Stimulated activated naive CD8-positive, alpha-beta T cell treated with anti-CD3 and anti-CD28 coated beads, Interleukin-15, amount 100 ng/mL, for 72 hours (primary cell): ENCODE data around the gene ANKFN1.
A peak's percentile ranks its signal among the peaks of the same experiment; 100 is the strongest.

ENCODE experiments used
- ATAC-seq: fragments of 150-1000 bp; cut with Tn5 transposase; 2 replicates; pipeline ENCODE4 v1.10.0; 2021; ENCODE audit warnings: mild to moderate bottlenecking, moderate library complexity
- DNase-seq, 2 donors: peaks; one replicate each; pipeline ENCODE4 v3.0.0; 2021 to 2022
- H3K27ac Mint-ChIP-seq, 2 donors: one replicate each; pipeline ENCODE4 v1.8.0; 2022; ENCODE audit warnings: mild to moderate bottlenecking in 2 of 2, mixed read lengths in 2 of 2, moderate library complexity in 2 of 2
- H3K27me3 Mint-ChIP-seq: one replicate; pipeline ENCODE4 v1.8.0; 2022; ENCODE audit warnings: mixed read lengths
- H3K4me1 Mint-ChIP-seq: one replicate; pipeline ENCODE4 v1.8.0; 2022; ENCODE audit warnings: mild to moderate bottlenecking, mixed read lengths
- H3K4me3 Mint-ChIP-seq, 2 donors: one replicate each; pipeline ENCODE4 v1.8.0; 2022; ENCODE audit warnings: mild to moderate bottlenecking in 2 of 2, mixed read lengths in 2 of 2, moderate library complexity in 1 of 2
- H3K9me3 Mint-ChIP-seq, 2 donors: one replicate each; pipeline ENCODE4 v1.8.0; 2022; ENCODE audit warnings: mixed read lengths in 2 of 2

ANKFN1 gene

DNA sequence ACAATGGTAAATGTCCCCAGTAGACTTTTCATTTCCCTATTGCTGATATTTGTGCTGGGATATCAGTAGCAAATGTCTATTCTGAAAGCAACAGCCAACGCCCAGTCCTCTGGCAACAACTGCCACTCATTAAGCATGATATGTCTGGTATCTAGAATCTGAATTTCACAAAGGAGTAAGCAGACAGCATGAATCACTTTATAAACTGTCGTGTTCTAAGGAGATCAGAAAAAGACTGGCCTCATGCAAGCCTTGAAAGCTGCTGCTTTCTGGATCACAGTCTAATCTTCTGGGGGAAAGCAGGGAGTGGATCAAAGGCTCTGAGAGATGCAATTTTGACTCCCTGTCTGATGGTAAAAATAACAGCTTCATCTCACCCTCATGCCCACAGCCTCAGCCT, 287.1 kb downstream of the ANKFN1 start:
- DNase-seq (no peak), ATAC-seq (no peak)
- Mint-ChIP-seq H3K4me1 (peaks cover 7% of the 10 kb centered on the region), H3K9me3 (no peaks in the 10 kb centered on the region), H3K27ac (no peak overlapping the region), H3K4me3 (no peak overlapping the region), H3K27me3 (peaks cover 40% of the 10 kb centered on the region)

DNA sequence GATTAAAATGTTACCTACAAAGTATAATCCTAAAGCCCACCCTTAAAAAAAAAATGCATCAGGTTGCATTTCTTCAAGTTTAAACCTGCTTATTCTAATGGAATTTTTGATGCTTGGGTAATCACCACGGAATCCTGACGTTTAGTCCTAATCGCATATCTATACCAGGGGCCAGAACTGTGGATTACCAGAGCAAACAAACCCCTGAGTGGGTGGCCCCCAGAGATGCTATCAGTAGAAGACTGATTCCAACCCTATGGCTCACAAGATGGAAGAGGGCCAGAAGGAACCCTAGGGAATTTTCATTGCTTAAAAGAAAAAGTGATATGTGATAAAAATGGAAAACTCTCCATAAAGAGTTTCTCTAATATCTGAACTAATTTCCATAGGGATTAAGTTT, 288.0 kb downstream of the ANKFN1 start:
- Mint-ChIP-seq H3K4me3 (no peak overlapping the region), H3K27ac (no peak overlapping the region), H3K4me1 (peaks cover 7% of the 10 kb centered on the region), H3K9me3 (no peaks in the 10 kb centered on the region), H3K27me3 (peaks cover 39% of the 10 kb centered on the region)
- ATAC-seq (no peak), DNase-seq (no peak)

DNA sequence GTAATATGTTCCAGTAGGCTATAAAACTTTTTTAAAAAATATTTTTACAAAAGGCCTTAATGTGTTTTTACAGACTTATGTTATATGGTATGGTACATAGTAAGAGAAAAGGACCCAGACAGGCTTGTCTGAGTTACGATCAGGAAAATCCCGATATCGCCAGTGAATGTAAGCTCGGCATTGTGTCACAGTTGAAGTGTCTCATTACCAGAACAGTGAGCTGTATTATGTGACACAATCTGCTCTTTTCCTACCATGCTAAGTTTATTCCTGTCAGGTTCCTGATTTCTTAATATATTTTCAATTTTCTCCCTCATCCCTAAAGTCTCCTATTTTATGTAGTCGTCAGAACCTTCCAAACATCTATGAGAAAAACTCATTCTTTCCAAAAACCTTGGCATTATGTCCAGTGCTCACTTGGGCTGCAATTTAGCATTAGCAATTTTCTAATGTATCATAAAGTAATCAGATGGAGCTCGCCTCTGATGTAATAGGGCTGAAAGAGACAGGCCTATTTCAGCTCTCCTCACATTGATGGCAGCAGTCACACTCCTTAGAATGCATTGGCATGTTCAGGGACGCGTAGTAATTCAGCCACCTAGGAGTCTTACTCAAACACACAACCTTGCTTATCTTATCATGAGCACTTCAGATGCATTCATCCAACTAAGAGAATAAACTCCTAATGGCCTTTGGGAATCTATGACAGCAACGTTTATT, 292.6 kb downstream of the ANKFN1 start:
- Mint-ChIP-seq H3K27ac (no peak overlapping the region), H3K4me3 (no peak overlapping the region), H3K27me3 (peaks cover 18% of the 10 kb centered on the region), H3K4me1 (peaks cover 7% of the 10 kb centered on the region), H3K9me3 (no peaks in the 10 kb centered on the region)
- ATAC-seq: no peak
- no peak for DNase-seq

DNA sequence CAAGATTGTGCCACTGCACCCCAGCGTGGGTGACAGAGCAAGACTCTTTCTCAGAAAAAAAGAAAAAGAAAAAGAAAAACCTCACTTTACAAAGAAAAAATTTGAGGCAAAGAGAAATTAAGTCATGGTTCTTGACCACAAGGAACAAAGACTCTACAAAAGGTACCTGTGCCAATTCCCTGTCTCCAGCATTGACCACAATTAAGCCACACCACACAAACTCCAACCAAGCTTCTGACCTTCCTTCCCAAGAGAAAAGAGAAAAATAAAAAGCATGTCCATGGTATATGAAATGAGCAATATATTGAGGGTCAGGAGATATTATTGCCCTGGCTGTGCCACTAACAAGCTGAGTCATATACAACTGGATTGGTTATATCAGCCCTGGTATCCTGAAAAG, 293.9 kb downstream of the ANKFN1 start:
- no peak for ATAC-seq
- no peak for DNase-seq
- H3K4me1 Mint-ChIP-seq: peaks cover 7% of the 10 kb centered on the region

DNA sequence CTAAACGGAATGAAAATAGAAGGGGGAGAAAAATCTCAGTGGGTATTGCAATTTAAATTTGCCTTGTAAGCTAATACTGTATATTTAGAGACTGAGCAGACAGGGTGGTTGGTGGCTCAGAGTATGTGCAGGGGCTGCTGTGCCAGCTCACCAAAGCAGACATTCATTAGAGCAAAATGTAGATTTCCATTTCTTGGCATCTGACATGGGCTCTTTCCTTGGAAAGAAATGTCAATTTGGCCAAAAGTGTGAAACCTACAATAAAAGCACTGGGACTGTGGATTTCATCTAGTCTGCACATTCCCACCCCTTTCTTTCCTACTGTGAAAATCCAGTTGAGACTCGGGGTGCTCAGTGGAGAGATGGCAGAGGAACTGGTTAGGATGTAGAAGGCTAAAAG, 295.1 kb downstream of the ANKFN1 start:
- no peak for DNase-seq
- no peak overlapping the region for H3K4me3 Mint-ChIP-seq
- ATAC-seq: no peak
- H3K4me1 Mint-ChIP-seq: peaks cover 7% of the 10 kb centered on the region
- no peaks in the 10 kb centered on the region for H3K9me3 Mint-ChIP-seq
- H3K27ac Mint-ChIP-seq: no peak overlapping the region
- peaks cover 18% of the 10 kb centered on the region for H3K27me3 Mint-ChIP-seq

More for the DNA sequence above, 293.9 kb downstream of the ANKFN1 start:
- Mint-ChIP-seq H3K4me3 (no peak overlapping the region), H3K27ac (no peak overlapping the region), H3K27me3 (peaks cover 18% of the 10 kb centered on the region), H3K9me3 (no peaks in the 10 kb centered on the region)

DNA sequence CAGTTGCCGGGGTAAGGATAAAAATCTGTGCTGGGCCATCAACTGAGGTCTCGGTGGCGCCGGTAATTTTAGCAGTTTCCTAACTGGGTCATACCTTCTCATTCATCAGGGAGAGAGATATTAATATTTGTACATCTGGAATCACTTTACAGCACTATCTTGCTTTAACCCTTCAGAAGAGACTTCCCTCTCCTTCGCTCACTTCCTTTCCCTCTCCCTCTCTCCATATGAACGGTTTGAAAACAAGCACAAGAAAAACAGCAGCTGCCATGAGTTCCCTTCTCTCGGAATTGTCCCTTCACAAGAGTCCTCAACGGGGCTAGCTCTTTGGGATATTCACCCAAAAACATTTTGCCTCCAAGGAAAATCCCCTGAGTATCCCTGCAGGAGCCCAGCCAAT, 295.9 kb downstream of the ANKFN1 start:
- Mint-ChIP-seq H3K4me3 (no peak overlapping the region), H3K4me1 (peaks cover 7% of the 10 kb centered on the region), H3K27me3 (peaks cover 23% of the 10 kb centered on the region), H3K9me3 (no peaks in the 10 kb centered on the region), H3K27ac (no peak overlapping the region)
- ATAC-seq (no peak), DNase-seq (no peak)

DNA sequence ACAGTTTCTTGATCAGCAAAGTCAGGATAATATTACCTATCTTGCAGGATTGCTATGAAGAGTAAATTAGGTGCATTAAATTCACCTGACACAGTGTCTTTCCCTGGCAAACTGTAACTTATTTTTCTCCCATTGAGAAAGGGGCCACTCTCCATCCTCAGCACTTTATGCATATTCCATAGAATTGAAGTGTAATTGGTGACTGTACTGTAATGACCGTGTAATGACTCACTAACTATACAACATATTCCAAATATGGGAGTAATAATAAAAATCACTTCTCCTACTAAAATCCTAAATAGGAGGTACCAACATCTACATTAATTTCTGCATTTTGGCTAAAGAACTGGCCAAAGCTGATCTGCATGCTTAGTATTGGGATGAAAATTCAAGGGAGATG, 298.4 kb downstream of the ANKFN1 start:
- ATAC-seq: no peak
- H3K27me3 Mint-ChIP-seq: peaks cover 36% of the 10 kb centered on the region
- H3K9me3 Mint-ChIP-seq: no peaks in the 10 kb centered on the region
- no peak overlapping the region for H3K4me3 Mint-ChIP-seq
- no peaks in the 10 kb centered on the region for H3K4me1 Mint-ChIP-seq
- no peak overlapping the region for H3K27ac Mint-ChIP-seq
- no peak for DNase-seq

DNA sequence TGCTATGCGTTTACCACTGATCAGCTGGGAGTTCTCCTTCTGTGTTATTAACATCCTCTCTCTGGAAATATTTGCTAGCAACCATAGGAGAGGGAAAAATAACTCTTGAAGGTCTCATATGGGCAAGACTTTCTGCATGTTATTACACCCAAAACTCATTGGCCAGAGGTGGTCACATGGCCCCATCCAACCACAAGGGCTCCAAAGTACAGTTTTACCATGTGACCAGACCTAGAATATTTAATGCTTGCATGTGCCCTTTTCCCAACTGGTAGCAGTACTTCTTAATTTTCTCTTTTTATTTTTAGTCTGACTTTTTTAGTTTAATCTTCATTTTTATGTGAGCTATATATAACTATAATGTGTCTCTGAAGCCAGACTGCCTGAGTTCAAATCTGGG, 299.2 kb downstream of the ANKFN1 start:
- DNase-seq: no peak
- no peaks in the 10 kb centered on the region for H3K9me3 Mint-ChIP-seq
- peaks cover 36% of the 10 kb centered on the region for H3K27me3 Mint-ChIP-seq
- H3K4me3 Mint-ChIP-seq: no peak overlapping the region
- ATAC-seq: no peak
- no peaks in the 10 kb centered on the region for H3K4me1 Mint-ChIP-seq
- H3K27ac Mint-ChIP-seq: no peak overlapping the region

DNA sequence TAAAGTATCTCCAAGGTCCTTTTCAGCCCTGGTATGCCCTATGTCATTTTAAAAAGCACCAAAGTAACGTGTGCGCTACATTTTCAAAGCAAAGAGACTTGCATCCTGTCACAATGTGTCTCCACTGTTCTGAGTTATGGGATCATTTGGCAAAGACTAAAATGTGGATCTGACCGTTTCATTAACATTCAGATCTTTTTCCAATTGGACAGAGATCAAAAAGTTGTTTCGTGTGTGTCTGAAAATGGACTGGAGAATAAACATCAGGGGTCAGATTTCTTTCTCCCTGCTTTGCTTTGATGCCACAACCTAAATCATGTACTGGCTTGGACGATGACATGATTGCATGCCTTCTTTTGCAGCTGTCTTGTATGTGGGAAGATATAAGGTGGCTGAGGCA, 304.2 kb downstream of the ANKFN1 start:
- ATAC-seq (no peak), DNase-seq (no peak)
- H3K4me3 Mint-ChIP-seq: no peak overlapping the region
- peaks cover 32% of the 10 kb centered on the region for H3K27me3 Mint-ChIP-seq
- no peaks in the 10 kb centered on the region for H3K4me1 Mint-ChIP-seq
- no peaks in the 10 kb centered on the region for H3K9me3 Mint-ChIP-seq
- H3K27ac Mint-ChIP-seq: no peak overlapping the region

DNA sequence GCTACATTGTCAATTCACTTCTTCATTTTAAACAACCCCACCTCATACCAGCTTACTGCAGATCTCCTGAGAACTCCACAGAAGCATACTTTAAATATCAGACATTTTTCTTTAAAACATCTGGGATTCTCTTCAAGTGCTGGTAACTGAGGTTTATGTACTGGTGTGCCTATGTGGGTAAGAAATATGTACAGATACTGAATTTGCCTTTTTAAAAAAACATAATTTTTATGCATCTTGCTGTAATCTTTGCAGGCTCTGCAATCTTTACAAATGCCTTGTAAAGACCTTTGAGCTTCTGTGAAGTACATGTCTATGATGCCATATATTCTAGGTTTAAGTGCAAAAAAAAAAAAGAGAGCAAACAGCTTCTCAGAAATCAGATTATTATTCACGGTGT, 312.6 kb downstream of the ANKFN1 start:
- H3K27me3 Mint-ChIP-seq: peaks cover 6% of the 10 kb centered on the region
- ATAC-seq: no peak
- H3K9me3 Mint-ChIP-seq: peaks cover 0 to under 1% of the 10 kb centered on the region in 2 donors
- no peak overlapping the region for H3K27ac Mint-ChIP-seq
- H3K4me3 Mint-ChIP-seq: no peak overlapping the region
- DNase-seq: no peak
- H3K4me1 Mint-ChIP-seq: no peaks in the 10 kb centered on the region

DNA sequence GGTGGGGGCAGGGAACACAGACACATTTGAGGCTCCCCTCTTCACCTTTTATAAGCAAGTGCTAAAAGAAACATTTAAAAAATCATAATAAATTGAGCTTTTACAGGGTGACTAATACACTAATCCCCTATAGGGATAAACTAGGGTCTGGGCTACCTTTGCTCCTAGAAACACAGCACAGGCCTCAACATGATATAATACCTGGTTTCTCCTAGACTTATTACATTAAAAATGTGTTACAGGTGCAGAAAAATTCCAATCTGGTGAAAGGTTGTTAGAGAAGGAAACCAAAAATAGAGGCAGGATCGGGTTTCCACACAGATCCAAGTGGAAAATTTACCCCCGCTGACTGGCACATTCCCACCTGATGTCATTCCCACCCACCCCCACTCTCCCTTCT, 315.6 kb downstream of the ANKFN1 start:
- Mint-ChIP-seq H3K27me3 (no peaks in the 10 kb centered on the region), H3K4me3 (no peak overlapping the region), H3K4me1 (no peaks in the 10 kb centered on the region), H3K9me3 (peaks cover 7 to 11% of the 10 kb centered on the region in 2 donors), H3K27ac (no peak overlapping the region)
- no peak for DNase-seq
- ATAC-seq: no peak

DNA sequence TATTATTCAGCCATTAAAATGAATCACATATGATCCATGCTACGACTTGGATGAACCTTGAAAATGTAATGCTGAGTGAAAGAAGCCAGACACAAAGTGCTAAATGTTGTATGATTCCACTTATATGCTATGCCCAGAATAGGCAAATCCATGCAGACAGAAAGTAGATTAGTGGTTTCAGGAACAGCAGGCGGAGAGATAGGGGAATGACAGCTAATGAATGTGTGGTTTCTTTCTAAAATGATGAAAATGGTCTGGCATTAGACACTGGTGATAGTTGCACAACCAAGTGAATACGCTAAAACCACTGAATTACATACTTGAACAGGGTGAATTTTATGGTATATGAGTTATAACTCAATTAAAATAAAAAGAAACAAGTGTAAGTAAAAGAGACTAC, 318.4 kb downstream of the ANKFN1 start:
- DNase-seq (no peak), ATAC-seq (no peak)
- H3K4me3 Mint-ChIP-seq: no peak overlapping the region
- H3K27ac Mint-ChIP-seq: no peak overlapping the region
- H3K9me3 Mint-ChIP-seq: peaks cover 11% of the 10 kb centered on the region in 2 donors
- no peaks in the 10 kb centered on the region for H3K27me3 Mint-ChIP-seq
- peaks cover 7% of the 10 kb centered on the region for H3K4me1 Mint-ChIP-seq

DNA sequence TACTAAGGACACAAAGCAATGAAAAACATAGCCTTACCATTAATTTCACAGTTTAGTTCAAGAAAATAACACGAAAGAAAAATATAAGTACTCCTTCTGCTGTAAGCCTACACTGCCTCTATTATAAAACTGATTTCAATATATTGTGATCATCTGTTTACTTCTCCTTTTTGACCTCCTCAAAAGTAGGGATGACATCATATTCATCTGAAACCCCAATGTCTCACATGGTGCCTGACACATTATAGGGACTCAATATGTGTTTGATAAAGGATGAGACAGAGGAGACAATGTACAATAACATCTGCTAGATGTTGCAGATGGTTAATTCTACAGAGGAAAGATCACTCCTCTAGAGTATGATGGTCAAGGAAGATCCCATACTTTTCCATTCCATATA, 321.8 kb downstream of the ANKFN1 start:
- Mint-ChIP-seq H3K4me3 (no peak overlapping the region), H3K9me3 (peaks cover 11% of the 10 kb centered on the region in 2 donors), H3K27ac (no peak overlapping the region), H3K27me3 (no peaks in the 10 kb centered on the region), H3K4me1 (peaks cover 7% of the 10 kb centered on the region)
- DNase-seq (no peak), ATAC-seq (no peak)

DNA sequence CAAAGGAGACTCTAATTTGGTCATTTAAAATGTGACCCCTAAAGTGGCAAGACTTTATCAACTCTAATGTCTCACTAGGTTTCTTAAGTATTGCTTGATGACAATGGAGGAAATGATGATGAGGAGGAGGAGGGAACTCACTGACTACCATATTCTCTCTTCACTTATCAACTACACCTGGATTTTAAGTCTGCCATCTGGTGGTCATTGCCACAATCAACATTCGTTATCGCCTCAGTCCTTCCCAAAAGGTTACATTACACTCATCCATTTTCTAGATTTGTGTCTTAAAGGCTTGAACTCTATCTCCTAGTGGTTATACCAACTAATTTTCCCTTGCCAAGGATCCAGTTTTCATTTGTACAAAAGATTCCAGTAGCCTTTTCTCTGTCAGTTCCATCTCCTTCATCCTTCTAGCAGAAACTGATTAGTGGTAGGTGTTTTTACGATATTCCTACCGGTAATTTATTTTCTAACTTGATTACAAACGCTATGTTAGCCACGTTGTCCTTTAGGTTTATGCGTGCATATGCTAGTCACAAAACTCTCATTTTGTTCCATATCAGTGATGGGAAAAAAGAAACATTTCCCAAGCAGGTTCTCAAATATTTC, 325.7 kb downstream of the ANKFN1 start:
- DNase-seq: peak in 1 of 2 donors; percentile 3

DNA sequence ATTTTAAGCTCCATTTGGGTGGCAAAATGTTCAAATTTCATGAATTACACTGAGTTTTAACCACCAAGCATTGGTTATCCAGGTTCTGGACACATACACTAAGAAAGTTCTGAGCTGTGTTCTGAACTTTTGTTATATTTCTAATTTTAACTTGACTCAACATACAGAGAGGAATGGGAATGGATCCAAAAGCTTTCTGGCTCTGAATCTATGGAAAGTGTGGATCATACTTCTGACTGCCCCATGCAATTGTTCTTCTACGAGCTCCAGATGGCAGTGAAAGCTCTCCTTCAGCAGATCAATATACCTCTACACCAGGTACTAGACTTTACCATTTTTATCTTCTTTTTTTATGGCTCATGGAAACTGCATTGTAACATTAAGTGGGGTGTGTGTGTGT, 327.2 kb downstream of the ANKFN1 start:
- ATAC-seq (no peak), DNase-seq (no peak)
- Mint-ChIP-seq H3K9me3 (peaks cover 0 to 4% of the 10 kb centered on the region in 2 donors), H3K27me3 (no peaks in the 10 kb centered on the region), H3K27ac (no peak overlapping the region), H3K4me3 (no peak overlapping the region), H3K4me1 (peaks cover 7% of the 10 kb centered on the region)

More for the DNA sequence above, 325.7 kb downstream of the ANKFN1 start:
- H3K27me3 Mint-ChIP-seq: no peaks in the 10 kb centered on the region
- H3K4me3 Mint-ChIP-seq: no peak overlapping the region
- ATAC-seq: peak; percentile 63
- H3K9me3 Mint-ChIP-seq: peaks cover 0 to 4% of the 10 kb centered on the region in 2 donors
- H3K27ac Mint-ChIP-seq: no peak overlapping the region
- peaks cover 7% of the 10 kb centered on the region for H3K4me1 Mint-ChIP-seq

DNA sequence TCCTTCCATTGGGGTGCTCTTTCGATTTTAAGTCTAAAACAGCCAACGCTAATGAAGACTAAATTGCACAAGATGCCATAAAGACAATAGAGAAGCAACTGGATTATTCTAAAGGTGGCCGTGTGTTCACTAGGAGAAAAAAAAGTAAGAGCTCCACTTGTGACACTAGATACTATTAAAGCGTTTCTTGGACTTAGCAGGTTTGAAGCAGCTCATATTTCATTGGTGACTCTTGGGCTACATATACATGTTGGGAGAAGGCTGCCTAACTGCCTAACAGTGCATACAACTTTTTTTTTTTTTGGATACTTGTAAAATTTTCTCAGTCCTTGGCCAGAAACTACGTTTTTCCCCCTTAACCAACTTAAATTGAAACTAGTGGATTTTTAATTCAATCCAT, 328.4 kb downstream of the ANKFN1 start:
- Mint-ChIP-seq H3K4me1 (no peaks in the 10 kb centered on the region), H3K4me3 (no peak overlapping the region), H3K27me3 (no peaks in the 10 kb centered on the region), H3K27ac (no peak overlapping the region), H3K9me3 (no peaks in the 10 kb centered on the region)
- DNase-seq (no peak), ATAC-seq (no peak)

DNA sequence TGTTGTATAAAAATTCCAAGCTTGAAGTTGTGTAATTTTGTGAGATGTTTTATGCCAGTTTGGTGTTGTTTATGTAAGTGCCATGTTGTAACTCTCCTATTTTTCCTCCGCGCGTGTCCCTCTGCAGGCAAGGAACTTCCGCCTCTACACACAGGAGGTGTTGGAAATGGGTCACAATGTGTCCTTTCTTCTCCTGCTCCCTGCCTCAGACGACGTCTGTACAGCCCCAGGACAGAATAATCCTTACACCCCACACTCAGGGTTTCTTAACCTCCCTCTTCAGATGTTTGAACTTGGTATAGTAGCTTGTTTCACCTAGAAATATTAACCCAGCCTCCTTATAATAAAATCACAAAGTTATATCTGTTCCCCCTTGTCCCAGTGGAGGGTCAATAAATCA, 329.0 kb downstream of the ANKFN1 start:
- Mint-ChIP-seq H3K27ac (no peak overlapping the region), H3K4me1 (no peaks in the 10 kb centered on the region)

More for the DNA sequence above, 329.0 kb downstream of the ANKFN1 start:
- no peaks in the 10 kb centered on the region for H3K9me3 Mint-ChIP-seq
- ATAC-seq (no peak), DNase-seq (no peak)
- no peak overlapping the region for H3K4me3 Mint-ChIP-seq
- no peaks in the 10 kb centered on the region for H3K27me3 Mint-ChIP-seq
